K562 (cell line): ENCODE data around the gene CD274. TPM values are rescaled to one million over a fixed set of nuclear protein-coding genes. Genes with fewer than 3 reads are reported as not detected.

ENCODE experiments used
- ATAC-seq: fragments of 200-7000 bp; cut with Tn5 transposase; 3 replicates; pipeline ENCODE4 v1.9.1; 2020; ENCODE audit warnings: moderate library complexity
- BruUV-seq: library from RNA; stranded (reverse); fragments of 400-500 nt; replicated peaks from 2 replicates; lab custom pipeline; 2021; lab: Mats Ljungman, UMichigan
- CTCF ChIA-PET: fragments of 300-600 bp; formaldehyde crosslinking; extraction: SDS; loops from one replicate; lab custom pipeline; 2021; ENCODE audit warnings: low intra/inter-chr PET ratio; lab: Yijun Ruan, JAX
- POLR2A ChIA-PET: fragments of 300-600, 350-650 bp; sonication (Branson Sonifier 250); formaldehyde crosslinking; extraction: SDS; loops from one replicate; lab custom pipeline; 2021; ENCODE audit warnings: antibody characterized with exemption, inconsistent platforms; lab: Yijun Ruan, JAX
- DNase-seq, 4 experiments: peaks; one replicate each; pipeline versions ENCODE4 v3.0.0 to v3.0.0-alpha.2; 2011 to 2018; ENCODE audit warnings: low spot score in 3 of 4, mixed read lengths in 3 of 4; ENCODE audit errors: extremely low read depth in 1 of 4
- FAIRE-seq: peaks from 2 replicates; lab custom pipeline; 2011; peaks lifted over from hg19 to GRCh38; lab: Jason Lieb, UNC
- H2AFZ ChIP-seq: 2 replicates; pipeline ENCODE4 v1.6.0; 2011; ENCODE audit warnings: low read depth, low read length, control low read depth, inconsistent platforms
- H3K27ac ChIP-seq: fragments of 200-600 bp; 3 replicates; pipeline ENCODE4 v1.8.0; 2011; ENCODE audit warnings: low read depth, mild to moderate bottlenecking, control low read depth, inconsistent platforms, low read length, moderate library complexity, mixed read lengths; ENCODE audit errors: extremely low read depth
- H3K27me3 ChIP-seq, 2 experiments: fragments of 300-600 bp in 1 of 2; 2 replicates in 1 of 2; 3 replicates in 1 of 2; pipeline versions ENCODE4 v1.6.0 to v1.8.0; 2011; ENCODE audit warnings: inconsistent platforms in 2 of 2, low read length in 2 of 2, mild to moderate bottlenecking in 1 of 2, mixed read lengths in 1 of 2, moderate library complexity in 1 of 2; ENCODE audit not compliant: control insufficient read depth in 2 of 2, insufficient read depth in 2 of 2
- H3K36me3 ChIP-seq: fragments of 300-600 bp; 3 replicates; pipeline ENCODE4 v1.8.0; 2011; ENCODE audit warnings: mild to moderate bottlenecking, low read length, inconsistent platforms; ENCODE audit not compliant: control insufficient read depth, insufficient read depth
- H3K4me1 ChIP-seq, 2 experiments: fragments of 200-600 bp in 1 of 2; replicated peaks in 1 of 2; 2 replicates in 1 of 2; 3 replicates in 1 of 2; pipeline versions ENCODE4 v1.5.1 to v1.8.0; 2011; ENCODE audit warnings: inconsistent platforms in 2 of 2, low read length in 2 of 2, mild to moderate bottlenecking in 1 of 2, mixed read lengths in 1 of 2, moderate library complexity in 1 of 2; ENCODE audit not compliant: control insufficient read depth in 2 of 2, insufficient read depth in 2 of 2
- H3K4me2 ChIP-seq: 2 replicates; pipeline ENCODE4 v1.6.1; 2011; ENCODE audit warnings: low read length, control low read depth, inconsistent platforms, mixed read lengths; ENCODE audit not compliant: insufficient read depth
- H3K4me3 ChIP-seq: fragments of 200-600 bp; sonication (generic), shearing (Covaris generic); 2 replicates; pipeline ENCODE4 v1.5.1; 2016; ENCODE audit warnings: control low read depth, inconsistent platforms
- H3K79me2 ChIP-seq: fragments of 200-600 bp; 3 replicates; pipeline ENCODE4 v1.8.0; 2011; ENCODE audit warnings: low read length, inconsistent platforms; ENCODE audit not compliant: control insufficient read depth, insufficient read depth
- H3K9ac ChIP-seq, 2 experiments: 2 replicates each; pipeline versions ENCODE4 v1.6.0 to v1.6.1; 2011; ENCODE audit warnings: low read depth in 2 of 2, low read length in 2 of 2, control low read depth in 1 of 2, inconsistent platforms in 1 of 2, mild to moderate bottlenecking in 1 of 2, mixed read lengths in 1 of 2; ENCODE audit not compliant: insufficient read depth in 1 of 2
- H3K9me1 ChIP-seq: one replicate; pipeline ENCODE4 v1.6.0; 2011; ENCODE audit warnings: inconsistent platforms, mild to moderate bottlenecking, low read length, moderate library complexity; ENCODE audit not compliant: control insufficient read depth, insufficient read depth
- H3K9me3 ChIP-seq: replicated peaks from 2 replicates; pipeline ENCODE4 v1.5.1; 2011; ENCODE audit warnings: low read depth, low read length, inconsistent platforms; ENCODE audit not compliant: control insufficient read depth, insufficient read depth
- H4K20me1 ChIP-seq: replicated peaks from 2 replicates; pipeline ENCODE4 v1.6.1; 2011; ENCODE audit warnings: low read length, inconsistent platforms, mixed read lengths; ENCODE audit not compliant: control insufficient read depth, insufficient read depth
- ELK3 ChIP-seq: fragments of 450-650 bp; formaldehyde crosslinking; IDR thresholded peaks from 2 replicates; pipeline ENCODE4 v1.4.0; 2020; ENCODE audit warnings: mild to moderate bottlenecking
- HDAC1 ChIP-seq, 2 experiments: fragments of 450-650 bp; IDR thresholded peaks; 2 replicates each; pipeline ENCODE4 v1.6.1; 2016 to 2017; ENCODE audit warnings: inconsistent platforms in 1 of 2, mild to moderate bottlenecking in 1 of 2, moderate library complexity in 1 of 2
- ILF3 ChIP-seq: fragments of 450-650 bp; IDR thresholded peaks from 2 replicates; pipeline ENCODE4 v1.6.1; 2018; ENCODE audit warnings: antibody characterized with exemption, mild to moderate bottlenecking, moderate library complexity, borderline replicate concordance
- MTA2 ChIP-seq: fragments of 450-650 bp; IDR thresholded peaks from 2 replicates; pipeline ENCODE4 v1.6.1; 2016; ENCODE audit warnings: low read depth
- PPARD ChIP-seq: fragments of 250-450 bp; sonication (Bioruptor Pico); IDR thresholded peaks from 2 replicates; pipeline ENCODE4 v1.8.0; 2022; ENCODE audit warnings: inconsistent platforms, mild to moderate bottlenecking, moderate library complexity
- REST ChIP-seq, 2 experiments: fragments of 450-650 bp; formaldehyde crosslinking in 1 of 2; IDR thresholded peaks; 2 replicates each; pipeline versions ENCODE4 v1.4.0 to v1.6.1; 2014 to 2020; ENCODE audit warnings: mild to moderate bottlenecking in 2 of 2, borderline replicate concordance in 1 of 2, low read depth in 1 of 2
- ZNF282 ChIP-seq: sonication (generic); formaldehyde crosslinking; IDR thresholded peaks from 2 replicates; pipeline ENCODE4 v1.8.1; 2023; ENCODE audit warnings: missing genetic modification reagents
- WGBS: fragments of 100-300 bp; shearing (Covaris generic); methylation state at CpG from one replicate; pipeline ENCODE4 v1.1.6; 2016; ENCODE audit warnings: low coverage, mixed read lengths; ENCODE audit not compliant: insufficient coverage; ENCODE audit errors: missing lambda C conversion rate; 5-methylcytosine and 5-hydroxymethylcytosine counted together
- in situ Hi-C: fragments of 300-500 bp; cut with MboI; formaldehyde crosslinking; loops from 4 replicates; pipeline ENCODE4 v1.15.0; 2018; ENCODE audit warnings: inconsistent platforms, mixed read lengths
- intact Hi-C: fragments of 100-400 bp; cut with micrococcal nuclease; formaldehyde crosslinking; loops from 2 replicates; pipeline ENCODE4 v1.14.2; 2022
- polyA plus RNA-seq, 8 experiments: library from polyadenylated mRNA; depleted of rRNA in 4 of 8; stranded (reverse) in 5 of 8; unstranded in 3 of 8; fragments of >200 nt; fragmentation: Nextera tagmentation in 2 of 8; fragmentation: Illumina TruSeq in 1 of 8; extraction: Ambion mirVana in 2 of 8; extraction: Trizol in 1 of 8; gene quantifications; 2 replicates each; pipeline versions ENCODE4 v1.2.1 to v1.2.3, GENCODE V29; 2011 to 2014; ENCODE audit warnings: inconsistent platforms in 1 of 8, missing spikeins in 1 of 8
- total RNA-seq, 7 experiments: library from RNA; depleted of rRNA in 6 of 7; stranded (reverse); fragments of >200 nt in 6 of 7; fragmentation: Illumina TruSeq in 2 of 7; extraction: Trizol in 2 of 7; gene quantifications; 2 replicates each; pipeline versions ENCODE4 v1.2.1 to v1.2.3, GENCODE V29; 2011 to 2021; ENCODE audit warnings: low replicate concordance in 1 of 7
- TF ChIP-seq, protein P1 (sequence below): fragments of 150-350 bp; IDR thresholded peaks from 2 replicates; pipeline ENCODE4 v1.6.1; 2014; ENCODE audit warnings: low read depth, mild to moderate bottlenecking, low read length, borderline replicate concordance

CD274 gene
- total and polyA plus RNA-seq, 9 of the 15 experiments (the other 6 are each of a cell fraction or from before 2014, with no cell fraction given): 0.07 to 0.51 (median 0.30) TPM; not detected in 1

DNA sequence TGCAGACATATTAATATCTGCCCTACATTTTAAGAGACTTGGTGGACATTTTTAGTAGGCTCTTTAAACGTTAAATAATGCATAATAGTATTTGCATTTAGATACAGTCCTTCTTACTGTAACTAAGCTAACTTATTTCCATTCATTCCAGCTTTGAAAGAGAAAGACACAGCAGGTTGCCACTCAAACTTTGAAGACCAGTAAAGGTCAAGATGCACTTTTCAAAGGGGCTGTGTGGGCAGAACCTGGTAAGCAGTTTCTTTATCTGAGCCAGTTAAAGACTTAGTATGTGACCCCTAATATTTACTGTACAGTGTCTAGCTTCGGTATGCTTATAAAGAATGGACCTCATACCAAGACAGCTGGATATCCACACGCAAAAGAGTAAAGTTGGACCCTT is 33.4 kb upstream of the CD274 start (continued):
- TF ChIP-seq, protein P1, sequence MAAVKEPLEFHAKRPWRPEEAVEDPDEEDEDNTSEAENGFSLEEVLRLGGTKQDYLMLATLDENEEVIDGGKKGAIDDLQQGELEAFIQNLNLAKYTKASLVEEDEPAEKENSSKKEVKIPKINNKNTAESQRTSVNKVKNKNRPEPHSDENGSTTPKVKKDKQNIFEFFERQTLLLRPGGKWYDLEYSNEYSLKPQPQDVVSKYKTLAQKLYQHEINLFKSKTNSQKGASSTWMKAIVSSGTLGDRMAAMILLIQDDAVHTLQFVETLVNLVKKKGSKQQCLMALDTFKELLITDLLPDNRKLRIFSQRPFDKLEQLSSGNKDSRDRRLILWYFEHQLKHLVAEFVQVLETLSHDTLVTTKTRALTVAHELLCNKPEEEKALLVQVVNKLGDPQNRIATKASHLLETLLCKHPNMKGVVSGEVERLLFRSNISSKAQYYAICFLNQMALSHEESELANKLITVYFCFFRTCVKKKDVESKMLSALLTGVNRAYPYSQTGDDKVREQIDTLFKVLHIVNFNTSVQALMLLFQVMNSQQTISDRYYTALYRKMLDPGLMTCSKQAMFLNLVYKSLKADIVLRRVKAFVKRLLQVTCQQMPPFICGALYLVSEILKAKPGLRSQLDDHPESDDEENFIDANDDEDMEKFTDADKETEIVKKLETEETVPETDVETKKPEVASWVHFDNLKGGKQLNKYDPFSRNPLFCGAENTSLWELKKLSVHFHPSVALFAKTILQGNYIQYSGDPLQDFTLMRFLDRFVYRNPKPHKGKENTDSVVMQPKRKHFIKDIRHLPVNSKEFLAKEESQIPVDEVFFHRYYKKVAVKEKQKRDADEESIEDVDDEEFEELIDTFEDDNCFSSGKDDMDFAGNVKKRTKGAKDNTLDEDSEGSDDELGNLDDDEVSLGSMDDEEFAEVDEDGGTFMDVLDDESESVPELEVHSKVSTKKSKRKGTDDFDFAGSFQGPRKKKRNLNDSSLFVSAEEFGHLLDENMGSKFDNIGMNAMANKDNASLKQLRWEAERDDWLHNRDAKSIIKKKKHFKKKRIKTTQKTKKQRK: no peak
- no peak for TF ChIP-seq ILF3
- TF ChIP-seq HDAC1 (IDR thresholded peaks at IDR 0.05): no peak

DNA sequence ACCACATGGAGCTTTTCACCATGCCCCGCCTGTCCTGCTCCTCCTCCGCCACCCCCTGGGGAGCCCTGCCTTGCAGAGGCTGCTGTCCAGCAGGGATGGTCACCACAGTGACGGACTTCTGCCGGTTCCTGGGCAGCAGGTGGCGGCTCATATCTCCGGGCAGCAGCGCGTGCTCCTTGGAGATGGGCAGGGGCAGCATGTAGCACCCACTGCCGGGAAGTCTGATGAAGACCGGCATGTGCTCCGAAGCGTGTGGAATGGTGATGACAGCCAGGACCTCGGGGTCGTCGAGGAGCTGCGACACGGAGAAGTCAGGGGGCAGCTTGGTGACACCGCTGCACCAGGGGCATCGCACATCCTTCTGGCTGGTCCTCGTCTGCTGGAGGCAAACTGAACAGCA is 31.9 kb upstream of the CD274 start:
- in situ Hi-C loops: no loop called here
- Histone ChIP-seq H3K36me3 (no peaks in the 10 kb centered on the region), H3K4me1 (peaks cover 0 to 5% of the 10 kb centered on the region in 2 experiments; a peak in 1 of 5 replicates), H3K9me3 (no peaks in the 10 kb centered on the region), H2AFZ (no peak overlapping the region), H3K4me3 (no peak overlapping the region), H3K27me3 (peaks cover 0 to 10% of the 10 kb centered on the region in 2 experiments; a peak in 3 of 5 replicates), H3K27ac (no peak overlapping the region), H3K4me2 (no peak overlapping the region), H3K79me2 (no peaks in the 10 kb centered on the region), H4K20me1 (no peaks in the 10 kb centered on the region), H3K9me1 (no peaks in the 10 kb centered on the region), H3K9ac (no peak overlapping the region)
- 35% methylated on average over 13 of the region's 20 CpGs for WGBS
- ChIA-PET POLR2A (no interaction called here), CTCF (no interaction called here)
- no TSS peak for BruUV-seq
- no peak for DNase-seq
- ATAC-seq: 0 out of 3 replicates have a peak, but pooled peaks have one; percentile 45
- FAIRE-seq: no peak
- intact Hi-C loops: no loop called here
- TF ChIP-seq REST (IDR thresholded peaks at IDR 0.05; ENCODE audit: borderline replicate concordance) (no peak; the same call in 1 of the 2 replicates), REST (CRISPR knock-in tag; IDR thresholded peaks at IDR 0.05; ENCODE audit: low read depth) (no peak), PPARD (CRISPR knock-in tag) (no peak), MTA2 (no peak), ELK3 (CRISPR knock-in tag) (no peak), ZNF282 (CRISPR knock-in tag) (no peak)
